GM08714 (cell line): ENCODE measurements around the gene VMO1.
A peak's percentile ranks its signal among the peaks of the same experiment; 100 is the strongest.

Experiments
- H3K4me3 ChIP-seq: fragments of 200-500 bp; sonication (Bioruptor generic); 2 replicates; pipeline ENCODE4 v1.5.1; 2014; ENCODE audit warnings: mild to moderate bottlenecking, low read length, inconsistent platforms
- ZNF274 ChIP-seq: IDR thresholded peaks from 2 replicates; pipeline ENCODE4 v1.6.1; 2012; ENCODE audit warnings: mild to moderate bottlenecking, low read depth, low read length

Gene VMO1

GRCh38 chr17:4808378-4808767, 22.2 kb upstream of the VMO1 start:
- H3K4me3 ChIP-seq: no peak overlapping the region
- TF ChIP-seq ZNF274: no peak

GRCh38 chr17:4807605-4808377, 21.6 kb upstream of the VMO1 start:
- peak overlapping the region; percentile 92; the same call in 1 of the 2 replicates for H3K4me3 ChIP-seq
- TF ChIP-seq ZNF274: no peak

GRCh38 chr17:4806777-4807604, 20.8 kb upstream of the VMO1 start, which contains the start of gene PLD2:
Gene PLD2 (plus strand): TSS chr17:4807152. CDS start chr17:4807773, 621 bp downstream.
- TF ChIP-seq ZNF274: no peak
- peak within 1 kb of the TSS; percentile 92 for H3K4me3 ChIP-seq

- peak overlapping the region; percentile 92 for H3K4me3 ChIP-seq
- TF ChIP-seq ZNF274: no peak
Measured at GRCh38 chr17:4806456-4806776, 20.3 kb upstream of the VMO1 start.

- H3K4me3 ChIP-seq: no peak within 1 kb of the TSS
- no peak for TF ChIP-seq ZNF274
Measured at GRCh38 chr17:4802228-4802627, 16.1 kb upstream of the VMO1 start, which contains the start of gene C17orf114. Gene C17orf114 (minus strand): TSS chr17:4802328.

- H3K4me3 ChIP-seq: no peak overlapping the region
- no peak for TF ChIP-seq ZNF274
Measured at GRCh38 chr17:4800462-4801196, 14.5 kb upstream of the VMO1 start.

- peak overlapping the region; percentile 87 for H3K4me3 ChIP-seq
- TF ChIP-seq ZNF274: no peak
Measured at GRCh38 chr17:4796552-4796920, 10.4 kb upstream of the VMO1 start.

GRCh38 chr17:4795168-4795567, 9.0 kb upstream of the VMO1 start:
- H3K4me3 ChIP-seq: no peak overlapping the region

GRCh38 chr17:4790705-4791088, 4.5 kb upstream of the VMO1 start:
- peak overlapping the region; percentile 67; the same call in 1 of the 2 replicates for H3K4me3 ChIP-seq
- TF ChIP-seq ZNF274: no peak

More at GRCh38 chr17:4795168-4795567, 9.0 kb upstream of the VMO1 start:
- no peak for TF ChIP-seq ZNF274

GRCh38 chr17:4789951-4790704, 4.0 kb upstream of the VMO1 start:
- no peak for TF ChIP-seq ZNF274
- peak overlapping the region; percentile 67; the same call in 1 of the 2 replicates for H3K4me3 ChIP-seq

- peak overlapping the region; percentile 67; the same call in 1 of the 2 replicates for H3K4me3 ChIP-seq
- TF ChIP-seq ZNF274: no peak
Measured at GRCh38 chr17:4789701-4789950, 3.5 kb upstream of the VMO1 start.

- peak within 1 kb of the TSS; percentile 67; the same call in 1 of the 2 replicates for H3K4me3 ChIP-seq
- TF ChIP-seq ZNF274: no peak
Measured at GRCh38 chr17:4788807-4789700, 2.9 kb upstream of the VMO1 start, which contains the start of gene GLTPD2. Gene GLTPD2 (plus strand): TSS chr17:4788964. CDS start chr17:4789012, 48 bp downstream.
